Gastrocnemius medialis (tissue), 4 donors: Measurements from ENCODE around the gene GPR4. TPM values are rescaled to one million over a fixed set of nuclear protein-coding genes. Genes with fewer than 3 reads are reported as not detected.

ENCODE experiments used
- ATAC-seq, 2 donors: fragments of 150-250 bp; one replicate each; pipeline ENCODE4 v1.9.1; 2016
- DNase-seq, 2 donors: peaks; one replicate each; pipeline ENCODE4 v3.0.0-alpha.2; 2019
- H3K27ac ChIP-seq, 4 donors: fragments of 200-600 bp; sonication (generic); 1 replicate in 1 of 4; 2 replicates in 3 of 4; pipeline ENCODE4 v1.5.1; 2016 to 2018; ENCODE audit warnings: mild to moderate bottlenecking in 2 of 4, moderate library complexity in 1 of 4
- H3K27me3 ChIP-seq, 3 donors: fragments of 200-600 bp; sonication (generic) in 2 of 3; 1 replicate in 1 of 3; 2 replicates in 2 of 3; pipeline versions ENCODE4 v1.5.1 to v1.6.0; 2016 to 2019; ENCODE audit warnings: mild to moderate bottlenecking in 1 of 3, moderate library complexity in 1 of 3
- H3K36me3 ChIP-seq, 2 donors: fragments of 200-600 bp; sonication (generic) in 1 of 2; one replicate each; pipeline ENCODE4 v1.5.1; 2017 to 2018
- H3K4me1 ChIP-seq, 2 donors: fragments of 200-600 bp; sonication (generic) in 1 of 2; one replicate each; pipeline ENCODE4 v1.5.1; 2016 to 2017; ENCODE audit warnings: mild to moderate bottlenecking in 2 of 2
- H3K4me3 ChIP-seq, 4 donors: fragments of 200-600 bp; sonication (generic) in 3 of 4; 1 replicate in 1 of 4; 2 replicates in 3 of 4; pipeline ENCODE4 v1.5.1; 2016 to 2019; ENCODE audit warnings: mild to moderate bottlenecking in 2 of 4
- H3K9me3 ChIP-seq, 3 donors: fragments of 200-600 bp; sonication (generic) in 2 of 3; 1 replicate in 1 of 3; 2 replicates in 2 of 3; pipeline ENCODE4 v1.5.1; 2016 to 2019
- CTCF ChIP-seq, 5 experiments: fragments of 450-650 bp in 3 of 5; fragments of 200-600 bp in 2 of 5; sonication (generic) in 2 of 5; IDR thresholded peaks in 4 of 5; conservative IDR thresholded peaks in 1 of 5; 1 replicate in 4 of 5; 2 replicates in 1 of 5; pipeline ENCODE4 v1.5.1; 2016 to 2019; ENCODE audit warnings: antibody characterized with exemption in 5 of 5, mild to moderate bottlenecking in 3 of 5, moderate library complexity in 3 of 5
- POLR2A ChIP-seq, 2 donors: fragments of 450-650 bp; IDR thresholded peaks; one replicate each; pipeline ENCODE4 v1.6.1; 2017; ENCODE audit warnings: antibody characterized with exemption in 2 of 2, mild to moderate bottlenecking in 2 of 2, moderate library complexity in 2 of 2
- in situ Hi-C, 4 donors: fragments of 200-750 bp; cut with MboI; loops; one replicate each; pipeline versions ENCODE4 v1.15.0 to v1.8.0; 2017; ENCODE audit warnings: low sequenced_read_pairs in 4 of 4
- intact Hi-C: fragments of 100-400 bp; cut with DNase I; formaldehyde crosslinking; loops from one replicate; pipeline ENCODE4 v1.15.1; 2023; ENCODE audit warnings: low total_unique reads
- total RNA-seq, 4 donors: library from RNA; depleted of rRNA; stranded (reverse); fragments of >200 nt; gene quantifications; one replicate each; pipeline versions ENCODE4 v1.1.0 to v1.2.3, GENCODE V29; 2016

GPR4 gene
- total RNA-seq, 4 donors from 2014 or later = 0.46 to 4.2 (median 2.2) TPM

- Histone ChIP-seq H3K4me1 (peaks cover 0 to 8% of the 10 kb centered on the region in 2 donors), H3K27ac (no peak overlapping the region), H3K36me3 (peaks cover 0 to 8% of the 10 kb centered on the region in 2 donors), H3K9me3 (no peaks in the 10 kb centered on the region), H3K27me3 (no peaks in the 10 kb centered on the region), H3K4me3 (no peak overlapping the region)
- intact Hi-C loops = no loop called here
- DNase-seq = no peak
- in situ Hi-C loops = no loop called here
- no peak for TF ChIP-seq POLR2A (IDR thresholded peaks at IDR 0.05)
- no peak for TF ChIP-seq CTCF (IDR thresholded peaks at IDR 0.05 in 4 of 5, conservative IDR thresholded peaks at IDR 0.05 in 1 of 5)
- no peak for ATAC-seq
Measured at GRCh38 chr19:45556835-45557234, 45.2 kb downstream of the GPR4 start.

GRCh38 chr19:45554481-45554880 is 47.5 kb downstream of the GPR4 start:
- H3K36me3 ChIP-seq = peaks cover 0 to 8% of the 10 kb centered on the region in 2 donors
- no peak overlapping the region for H3K4me3 ChIP-seq
- no peak for DNase-seq
- H3K9me3 ChIP-seq = no peaks in the 10 kb centered on the region
- no peak for TF ChIP-seq POLR2A (IDR thresholded peaks at IDR 0.05)
- TF ChIP-seq CTCF (IDR thresholded peaks at IDR 0.05 in 4 of 5, conservative IDR thresholded peaks at IDR 0.05 in 1 of 5) = no peak
- no peaks in the 10 kb centered on the region for H3K27me3 ChIP-seq
- H3K4me1 ChIP-seq = peaks cover 0 to 8% of the 10 kb centered on the region in 2 donors
- ATAC-seq = no peak
- H3K27ac ChIP-seq = no peak overlapping the region
- intact Hi-C loops = no loop called here
- in situ Hi-C loops = no loop called here

- TF ChIP-seq CTCF (IDR thresholded peaks at IDR 0.05 in 4 of 5, conservative IDR thresholded peaks at IDR 0.05 in 1 of 5) (no peak), POLR2A (IDR thresholded peaks at IDR 0.05) (no peak)
- no peaks in the 10 kb centered on the region for H3K27me3 ChIP-seq
- in situ Hi-C loops (no loop called here), intact Hi-C loops (no loop called here)
- H3K36me3 ChIP-seq = peaks cover 0 to 8% of the 10 kb centered on the region in 2 donors
- ATAC-seq = no peak
- DNase-seq = no peak
- H3K9me3 ChIP-seq = no peaks in the 10 kb centered on the region
- H3K27ac ChIP-seq = no peak overlapping the region
- peaks cover 0 to 8% of the 10 kb centered on the region in 2 donors for H3K4me1 ChIP-seq
- H3K4me3 ChIP-seq = no peak overlapping the region
Measured at GRCh38 chr19:45553464-45553863, 48.5 kb downstream of the GPR4 start.

GRCh38 chr19:45547965-45548609 is 53.9 kb downstream of the GPR4 start:
- Histone ChIP-seq H3K27me3 (no peaks in the 10 kb centered on the region), H3K9me3 (no peaks in the 10 kb centered on the region), H3K36me3 (peaks cover 0 to 5% of the 10 kb centered on the region in 2 donors), H3K27ac (no peak overlapping the region), H3K4me1 (no peaks in the 10 kb centered on the region), H3K4me3 (no peak overlapping the region)
- in situ Hi-C loops = loop anchor here in 1 of 4 donors (25.0 kb wide), 1 partner anchor 114 kb away; the partner anchor contains the start of gene GIPR
- intact Hi-C loops = no loop called here
- ATAC-seq = no peak
- no peak for TF ChIP-seq CTCF (IDR thresholded peaks at IDR 0.05 in 4 of 5, conservative IDR thresholded peaks at IDR 0.05 in 1 of 5)
- TF ChIP-seq POLR2A (IDR thresholded peaks at IDR 0.05) = no peak
- no peak for DNase-seq
